ENCODE data around the gene FRMD4A.

Gene FRMD4A

GRCh38 chr10:13703101-13703818, 627.5 kb downstream of the FRMD4A start:
- DNase-seq (ENCODE audit: low read depth) = no peak

DNA sequence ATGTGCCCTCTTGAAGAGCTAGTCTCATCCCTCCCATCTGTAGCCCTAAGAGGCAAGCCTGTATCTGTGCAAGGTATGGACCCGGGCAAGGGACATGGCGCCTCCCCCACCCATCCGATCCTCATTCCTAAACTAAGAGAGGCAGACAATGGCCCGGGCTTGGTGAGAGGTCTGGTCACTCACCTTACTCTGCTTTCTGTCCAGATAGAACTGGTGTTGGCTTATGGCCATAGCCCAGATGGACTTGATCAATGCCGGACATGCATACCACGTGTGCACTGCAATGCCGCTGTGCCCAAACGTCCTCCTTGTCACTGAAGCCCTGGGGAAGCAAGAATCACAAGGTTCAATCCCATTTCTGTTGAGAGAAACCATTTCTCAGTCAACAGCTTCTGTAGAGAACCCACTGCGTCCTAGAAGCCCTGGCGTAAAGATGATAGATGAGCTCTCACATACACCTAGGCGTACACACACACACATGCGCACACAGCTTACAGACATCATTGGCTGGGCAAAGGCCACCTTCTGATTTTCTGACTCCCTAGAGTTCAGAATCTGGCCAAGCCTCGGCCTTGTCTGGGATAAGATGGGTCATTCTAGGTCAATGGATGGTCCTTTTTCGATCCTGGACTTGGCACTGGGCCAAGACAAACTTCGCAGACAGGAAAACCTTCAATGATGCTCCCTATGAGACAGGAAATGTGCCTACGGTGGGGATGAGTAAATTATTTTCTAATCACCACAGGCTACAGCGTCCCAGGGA, 629.4 kb downstream of the FRMD4A start:
- no peak for DNase-seq (ENCODE audit: low read depth)

DNA sequence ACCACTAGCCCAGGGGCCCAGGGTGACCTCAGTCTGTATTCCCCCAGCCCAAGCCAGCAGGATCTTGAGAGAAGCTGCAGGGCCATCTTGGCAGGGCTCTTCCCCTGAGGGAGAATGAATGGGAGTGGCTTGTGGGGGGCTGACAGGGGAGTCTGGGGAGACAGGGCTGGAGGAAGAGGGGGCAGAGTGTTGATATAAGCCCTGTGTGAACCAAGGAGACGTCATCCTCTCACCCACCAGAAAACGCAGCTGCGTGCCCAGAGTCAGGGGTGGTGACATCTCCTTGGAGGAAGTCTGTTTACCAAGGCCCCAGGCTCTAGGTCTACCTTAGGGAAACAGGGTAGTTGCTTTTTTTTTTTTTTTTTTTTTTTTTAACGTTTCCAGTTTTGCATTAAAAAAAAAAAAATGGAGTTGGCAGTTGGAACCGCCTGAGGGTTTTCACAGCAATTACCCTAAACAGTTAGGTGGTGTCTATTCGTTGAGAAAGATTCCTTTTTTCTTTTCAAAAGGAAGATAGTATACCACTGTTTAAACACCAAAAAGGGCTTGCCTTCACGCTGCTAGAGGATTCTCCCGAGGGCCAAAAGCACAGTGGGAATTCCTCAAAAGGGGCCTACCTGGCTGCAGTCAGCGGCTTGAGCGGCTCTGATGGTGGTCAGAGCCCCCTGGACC, 630.1 kb downstream of the FRMD4A start:
- no peak for DNase-seq (ENCODE audit: low read depth)

GRCh38 chr10:13699216-13699615, 631.5 kb downstream of the FRMD4A start:
- no peak for DNase-seq (ENCODE audit: low read depth)

DNA sequence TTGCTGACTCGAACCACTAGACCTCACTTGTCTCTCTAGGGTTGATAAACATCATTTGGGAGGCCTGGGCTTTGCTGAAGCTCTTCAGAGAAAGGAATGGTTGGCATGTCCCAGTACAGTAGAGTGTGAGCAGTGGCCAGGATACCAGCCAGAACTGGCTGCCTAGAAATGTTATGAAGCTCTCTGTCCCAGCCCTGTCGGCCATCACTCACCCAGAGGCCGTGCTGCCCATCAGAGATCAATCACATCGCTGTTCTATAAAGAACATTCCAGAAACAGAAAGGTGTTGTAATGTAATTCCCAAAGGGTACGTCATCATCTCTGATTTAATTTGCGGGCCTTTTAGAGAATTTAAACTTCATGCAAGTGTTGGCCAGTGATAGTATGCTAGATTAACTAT, 632.5 kb downstream of the FRMD4A start:
- DNase-seq (ENCODE audit: low read depth) = no peak

DNA sequence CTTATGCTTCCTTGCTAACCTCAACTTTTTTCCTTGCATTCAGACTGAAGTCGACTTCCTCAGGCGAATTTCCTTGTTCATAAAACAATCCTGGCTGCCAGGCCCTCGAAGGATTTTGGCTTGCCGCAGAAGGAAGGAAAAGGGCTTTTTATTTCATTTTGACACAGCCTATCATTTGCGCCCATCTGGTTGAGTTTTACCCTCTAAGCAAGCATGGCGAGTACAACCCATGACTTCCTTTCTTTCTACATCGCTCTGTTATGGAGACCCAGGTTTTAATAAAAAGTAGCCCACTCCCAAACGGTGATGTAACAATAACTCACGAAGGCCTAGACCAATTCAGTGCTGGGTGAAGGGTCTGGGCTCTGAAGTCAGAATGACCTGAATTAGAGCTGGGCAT, 634.7 kb downstream of the FRMD4A start:
- DNase-seq (ENCODE audit: low read depth) = no peak

DNA sequence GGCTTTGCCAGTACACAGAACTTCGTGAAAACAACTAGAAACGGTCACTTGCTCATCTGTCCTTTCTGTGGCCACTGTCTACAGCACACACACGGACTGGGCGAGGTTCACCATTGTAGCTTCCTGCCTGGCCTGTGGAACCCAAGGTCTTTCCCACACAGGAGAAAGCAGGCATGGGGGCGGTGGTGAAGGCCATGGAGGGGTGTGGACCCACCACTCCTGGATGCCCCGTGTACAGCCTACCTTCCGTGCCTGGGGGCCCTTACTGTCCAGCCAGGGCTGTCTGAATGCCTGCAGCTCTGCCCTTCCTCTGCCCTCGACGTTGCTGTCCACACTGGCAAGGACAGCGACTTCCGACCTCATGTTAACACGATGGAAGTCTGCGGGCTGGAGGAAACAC, 635.1 kb downstream of the FRMD4A start:
- DNase-seq (ENCODE audit: low read depth) = no peak

DNA sequence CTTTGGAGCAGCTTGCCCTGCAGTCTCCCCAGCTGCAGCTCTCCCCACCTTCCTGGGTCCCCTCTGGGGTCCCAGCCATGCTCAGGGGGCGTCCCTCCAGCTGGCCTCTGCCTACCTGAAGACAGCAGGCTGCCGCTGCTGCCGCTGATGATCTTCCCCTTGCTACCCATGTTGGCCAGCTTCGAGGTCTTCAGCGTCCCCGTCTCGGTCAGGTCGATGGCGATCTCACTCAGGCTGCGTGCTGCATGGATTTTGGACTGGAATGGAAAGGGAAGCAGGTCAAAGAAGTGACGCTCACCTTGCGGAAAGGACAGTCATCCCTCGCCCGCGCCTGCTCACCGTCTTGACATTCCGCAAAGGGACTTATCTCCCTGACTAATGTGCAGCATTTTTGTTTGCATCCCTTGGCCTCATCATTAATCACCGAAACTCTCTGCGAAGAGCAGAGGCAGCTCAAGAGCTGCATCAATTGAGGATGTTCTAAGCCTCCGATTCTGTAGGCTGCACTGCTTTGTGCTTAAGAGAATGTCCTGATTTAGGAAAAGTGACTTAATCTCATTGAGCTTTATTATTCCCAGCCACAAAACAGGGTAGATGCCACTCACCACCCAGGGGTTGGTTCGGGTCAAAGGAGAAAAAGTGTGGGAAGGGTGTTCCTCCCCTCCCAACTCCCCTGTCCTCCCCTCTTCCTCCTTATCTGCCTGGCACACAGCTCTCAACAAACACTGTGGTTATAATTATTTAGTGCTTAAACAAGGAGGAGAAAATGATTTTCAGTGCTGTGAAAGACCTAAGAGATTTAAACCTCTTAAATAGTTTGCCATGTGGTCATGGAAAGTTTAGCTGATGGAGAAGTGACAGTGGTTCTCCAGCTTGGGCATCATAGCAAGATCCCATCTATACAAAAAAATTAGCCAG, 636.7 kb downstream of the FRMD4A start:
- no peak for DNase-seq (ENCODE audit: low read depth)

DNA sequence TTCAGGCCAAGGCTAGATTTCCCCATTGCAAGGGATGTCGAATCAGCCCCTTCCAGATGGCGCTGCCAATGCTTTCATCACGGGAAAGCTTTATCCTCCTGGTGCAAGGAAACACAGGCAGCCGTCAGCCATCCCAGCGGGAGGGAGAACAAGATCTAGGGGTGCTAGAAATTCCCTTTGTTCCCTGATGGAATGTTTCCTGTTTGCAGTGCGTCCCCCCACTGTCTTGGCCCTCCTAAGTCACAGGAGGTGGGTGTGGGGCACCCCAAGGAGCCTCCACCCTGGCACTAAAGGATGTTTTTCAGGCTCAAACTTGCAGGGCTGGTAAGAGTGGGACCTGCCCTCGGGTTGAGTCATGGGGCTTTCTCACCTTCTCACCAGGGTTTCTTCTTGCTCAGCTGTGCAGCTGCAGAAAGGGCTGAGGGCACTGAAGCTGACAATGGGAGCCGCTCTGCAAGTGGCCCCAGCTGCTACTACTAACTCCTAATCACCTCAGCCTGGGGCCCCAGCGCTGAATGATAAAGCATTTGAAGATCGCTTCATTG, 640.4 kb downstream of the FRMD4A start:
- DNase-seq (ENCODE audit: low read depth) = no peak

GRCh38 chr10:13686331-13686752, 644.4 kb downstream of the FRMD4A start:
- DNase-seq (ENCODE audit: low read depth) = no peak

- DNase-seq (ENCODE audit: low read depth) = no peak
Measured at GRCh38 chr10:13685885-13686284, 644.8 kb downstream of the FRMD4A start.

DNA sequence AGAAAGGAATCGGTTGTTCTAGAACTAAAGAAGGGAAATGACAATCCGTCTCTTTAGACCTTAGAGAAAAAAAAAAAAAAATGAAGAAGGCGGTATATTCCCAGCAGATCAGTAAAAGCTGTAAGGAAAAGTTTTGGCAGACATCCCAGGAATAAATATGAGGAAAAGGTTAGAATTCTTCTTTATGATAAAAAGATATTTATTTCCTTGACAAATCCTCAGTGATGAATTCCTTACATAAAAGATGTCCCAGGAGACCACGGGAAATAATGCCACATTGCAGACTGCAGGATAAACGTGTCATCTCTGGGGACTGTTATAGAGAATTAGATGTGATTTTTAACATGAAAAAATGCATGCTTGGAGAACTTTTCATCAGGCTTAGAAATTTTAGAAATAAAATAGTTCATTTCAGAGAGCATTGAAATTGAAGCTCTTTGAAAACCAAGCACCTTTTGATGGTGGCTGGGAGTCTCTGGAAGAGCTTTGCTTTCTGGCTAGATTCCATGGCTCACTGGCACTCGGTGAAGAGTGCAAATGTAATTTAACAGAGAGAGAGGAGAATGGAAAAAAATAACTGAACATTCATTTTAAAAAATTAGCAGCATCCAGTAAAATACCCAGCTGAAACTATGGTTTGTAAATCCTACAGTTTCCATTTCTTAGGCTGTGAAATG, 645.8 kb downstream of the FRMD4A start:
- DNase-seq (ENCODE audit: low read depth) = no peak

DNA sequence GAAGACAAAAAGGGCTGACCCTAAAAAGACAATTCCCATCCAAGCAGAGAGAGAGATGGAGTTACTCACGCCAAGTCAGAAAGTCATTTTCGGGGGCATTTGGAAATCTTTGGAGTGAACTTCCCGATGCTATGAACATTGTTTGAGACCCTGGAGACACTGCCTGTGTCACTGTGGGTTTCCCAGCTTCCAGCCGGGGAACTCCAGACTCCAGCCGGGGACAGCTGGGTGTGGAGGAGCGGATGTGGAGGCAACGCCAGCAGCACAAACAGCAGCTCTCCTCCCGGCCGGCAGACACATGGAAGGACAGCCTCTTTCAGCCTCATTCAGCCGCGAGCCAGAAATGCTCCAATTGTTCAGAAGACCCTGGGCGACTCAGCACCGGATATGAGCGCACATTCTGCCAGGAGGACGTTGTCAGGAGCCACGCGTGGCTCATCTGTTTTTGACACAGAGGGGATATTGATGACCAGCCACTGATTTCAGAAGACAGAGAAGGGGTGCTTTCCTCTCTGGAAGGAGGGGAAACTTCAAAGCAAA, 646.4 kb downstream of the FRMD4A start:
- no peak for DNase-seq (ENCODE audit: low read depth)

GRCh38 chr10:13683017-13683416, 647.7 kb downstream of the FRMD4A start:
- DNase-seq (ENCODE audit: low read depth) = no peak

- no peak for DNase-seq (ENCODE audit: low read depth)
Measured at GRCh38 chr10:13681960-13682359, 648.8 kb downstream of the FRMD4A start.

GRCh38 chr10:13681528-13681927, 649.2 kb downstream of the FRMD4A start:
- no peak for DNase-seq (ENCODE audit: low read depth)

GRCh38 chr10:13681095-13681494, 649.6 kb downstream of the FRMD4A start:
- DNase-seq (ENCODE audit: low read depth) = no peak

- DNase-seq (ENCODE audit: low read depth) = no peak
Measured at GRCh38 chr10:13678101-13678843, 652.5 kb downstream of the FRMD4A start.

DNA sequence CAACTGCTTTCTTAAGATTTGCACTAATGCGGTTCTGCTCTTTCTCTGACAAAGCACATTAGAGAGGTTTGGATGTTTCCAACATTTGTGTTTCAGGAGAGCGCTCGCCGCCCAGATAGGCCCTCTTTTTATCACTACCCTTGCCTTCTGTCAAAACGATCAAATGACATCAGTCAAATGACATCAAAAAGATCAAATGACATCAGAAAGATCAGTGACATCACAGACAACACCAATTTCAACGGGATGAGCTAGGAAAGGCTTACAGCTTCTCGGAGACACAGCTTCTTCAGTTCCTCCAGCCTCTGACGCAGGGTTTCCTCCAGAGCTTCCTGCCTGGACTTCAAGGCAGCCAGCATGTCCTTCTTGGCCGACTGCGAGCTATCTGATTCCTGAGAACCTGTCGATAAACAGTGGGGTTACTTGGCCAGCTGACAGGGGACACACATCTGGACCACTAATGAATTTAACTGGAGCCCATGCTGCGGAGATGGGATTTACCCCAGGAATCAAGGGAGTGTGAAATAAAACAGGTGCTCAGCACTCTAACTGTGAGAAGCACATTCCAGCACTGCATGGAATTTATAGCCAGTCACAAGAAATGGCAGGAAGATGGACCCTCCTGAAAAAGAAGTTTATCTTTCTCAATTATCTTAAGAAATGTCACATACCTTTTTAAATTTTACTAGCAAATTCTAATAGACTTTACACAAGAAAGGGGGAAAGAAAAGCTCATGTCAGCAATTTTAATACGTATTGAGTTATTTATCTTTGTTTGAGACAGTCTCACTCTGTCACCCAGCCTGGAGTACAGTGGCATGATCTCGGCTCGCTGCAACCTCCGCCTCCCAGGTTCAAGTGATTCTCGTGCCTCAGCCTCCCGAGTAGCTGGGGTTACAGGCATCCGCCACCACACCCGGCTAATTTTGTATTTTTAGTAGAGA, 655.8 kb downstream of the FRMD4A start:
- DNase-seq (ENCODE audit: low read depth) = no peak
